22Rv1 (cell line): ENCODE results near the gene PRODH2.

ENCODE experiments used
- CTCF ChIP-seq: fragments of 450-650 bp; IDR thresholded peaks from 2 replicates; pipeline ENCODE4 v1.5.1; 2017; ENCODE audit warnings: mild to moderate bottlenecking
- ZFX ChIP-seq: fragments of 450-650 bp; IDR thresholded peaks from 2 replicates; pipeline ENCODE4 v1.6.1; 2017; ENCODE audit warnings: antibody characterized with exemption, borderline replicate concordance

- TF ChIP-seq CTCF (no peak), ZFX (no peak)
Observed at GRCh38 chr19:35860818-35861639, 48.4 kb upstream of the PRODH2 start.
